WTC11 (cell line): Measurements from ENCODE around the gene P3H4. TPM values are rescaled to one million over a fixed set of nuclear protein-coding genes. Genes with fewer than 3 reads are reported as not detected.

Experiments
- ATAC-seq: fragments of 200-7000 bp; cut with Tn5 transposase; 2 replicates; pipeline ENCODE4 v1.10.0; 2021; ENCODE audit warnings: mild to moderate bottlenecking, moderate library complexity
- CTCF ChIA-PET: fragments of 300-600 bp; sonication (Branson Sonifier 250); formaldehyde crosslinking; loops from one replicate; lab custom pipeline; 2021; ENCODE audit warnings: antibody characterized with exemption; lab: Charles Lee
- POLR2A ChIA-PET: fragments of 350-600 bp; sonication (Branson Sonifier 250); formaldehyde crosslinking; loops from one replicate; lab custom pipeline; 2021; ENCODE audit warnings: antibody characterized with exemption; lab: Charles Lee
- DNase-seq: peaks from one replicate; pipeline ENCODE4 v3.0.0; 2021; ENCODE audit warnings: low spot score
- H3K27ac Mint-ChIP-seq: 2 replicates; pipeline ENCODE4 v1.8.0; 2021; ENCODE audit warnings: mixed read lengths
- H3K27me3 Mint-ChIP-seq: 2 replicates; pipeline ENCODE4 v1.8.0; 2021; ENCODE audit warnings: low read depth, mild to moderate bottlenecking, moderate library complexity, mixed read lengths
- H3K36me3 Mint-ChIP-seq: 2 replicates; pipeline ENCODE4 v1.8.0; 2021; ENCODE audit warnings: mixed read lengths
- H3K4me1 Mint-ChIP-seq: 2 replicates; pipeline ENCODE4 v1.8.0; 2022; ENCODE audit warnings: mixed read lengths
- H3K4me3 Mint-ChIP-seq: 2 replicates; pipeline ENCODE4 v1.8.0; 2021; ENCODE audit warnings: mild to moderate bottlenecking, moderate library complexity, mixed read lengths
- H3K9me3 Mint-ChIP-seq: 2 replicates; pipeline ENCODE4 v1.8.0; 2021; ENCODE audit warnings: mixed read lengths
- AFF4 ChIP-seq: sonication (generic); formaldehyde crosslinking; IDR thresholded peaks from 2 replicates; pipeline ENCODE4 v1.8.1; 2023; ENCODE audit warnings: mild to moderate bottlenecking, missing genetic modification reagents, borderline replicate concordance
- ATF6 ChIP-seq: sonication (generic); formaldehyde crosslinking; IDR thresholded peaks from 2 replicates; pipeline ENCODE4 v1.8.1; 2023; ENCODE audit warnings: mild to moderate bottlenecking, missing genetic modification reagents
- CREB1 ChIP-seq: sonication (generic); formaldehyde crosslinking; IDR thresholded peaks from 2 replicates; pipeline ENCODE4 v1.8.0; 2023; ENCODE audit warnings: mild to moderate bottlenecking, missing genetic modification reagents
- CREM ChIP-seq: sonication (generic); formaldehyde crosslinking; IDR thresholded peaks from 2 replicates; pipeline ENCODE4 v1.8.1; 2022; ENCODE audit warnings: mild to moderate bottlenecking, missing genetic modification reagents, moderate library complexity
- ESRRA ChIP-seq: sonication (generic); formaldehyde crosslinking; IDR thresholded peaks from 2 replicates; pipeline ENCODE4 v1.8.1; 2022; ENCODE audit warnings: mild to moderate bottlenecking, missing genetic modification reagents, borderline replicate concordance
- FOXP4 ChIP-seq: sonication (generic); formaldehyde crosslinking; IDR thresholded peaks from 2 replicates; pipeline ENCODE4 v1.8.0; 2022; ENCODE audit warnings: mild to moderate bottlenecking, missing genetic modification reagents
- NFYB ChIP-seq: sonication (generic); formaldehyde crosslinking; conservative IDR thresholded peaks from 2 replicates; pipeline ENCODE4 v1.8.0; 2022; ENCODE audit warnings: low read depth, missing genetic modification reagents
- NR1H2 ChIP-seq: sonication (generic); formaldehyde crosslinking; IDR thresholded peaks from 2 replicates; pipeline ENCODE4 v1.9.0; 2021; ENCODE audit warnings: mild to moderate bottlenecking, moderate library complexity, missing genetic modification reagents
- TCF7 ChIP-seq: sonication (generic); formaldehyde crosslinking; IDR thresholded peaks from 2 replicates; pipeline ENCODE4 v1.8.0; 2022; ENCODE audit warnings: mild to moderate bottlenecking, low read depth, missing genetic modification reagents, moderate library complexity
- ZBTB43 ChIP-seq: sonication (generic); formaldehyde crosslinking; IDR thresholded peaks from 2 replicates; pipeline ENCODE4 v1.8.1; 2023; ENCODE audit warnings: mild to moderate bottlenecking, missing genetic modification reagents
- ZNF138 ChIP-seq: sonication (generic); formaldehyde crosslinking; conservative IDR thresholded peaks from 2 replicates; pipeline ENCODE4 v1.8.1; 2022; ENCODE audit warnings: mild to moderate bottlenecking, moderate library complexity, missing genetic modification reagents
- ZNF219 ChIP-seq: sonication (generic); formaldehyde crosslinking; IDR thresholded peaks from 2 replicates; pipeline ENCODE4 v1.8.0; 2023; ENCODE audit warnings: missing genetic modification reagents, mild to moderate bottlenecking, borderline replicate concordance
- ZNF281 ChIP-seq: sonication (generic); formaldehyde crosslinking; IDR thresholded peaks from 2 replicates; pipeline ENCODE4 v1.8.0; 2023; ENCODE audit warnings: mild to moderate bottlenecking, missing genetic modification reagents
- ZNF425 ChIP-seq: fragments of 250-450 bp; sonication (Bioruptor Pico); conservative IDR thresholded peaks from 2 replicates; pipeline ENCODE4 v1.9.0; 2021; ENCODE audit warnings: mild to moderate bottlenecking
- ZNF671 ChIP-seq: fragments of 250-450 bp; sonication (Bioruptor Pico); IDR thresholded peaks from 2 replicates; pipeline ENCODE4 v1.8.0; 2021; ENCODE audit warnings: mild to moderate bottlenecking
- total RNA-seq: library from RNA; stranded (reverse); gene quantifications from 3 replicates; pipeline ENCODE4 v1.2.3, GENCODE V29; 2021

The P3H4 gene
- total RNA-seq, 1 experiment from 2014 or later, result 32.1 TPM

- Mint-ChIP-seq H3K36me3 (peaks cover 29% of the 10 kb centered on the region), H3K27me3 (no peaks in the 10 kb centered on the region; the same call in 1 of the 2 replicates), H3K4me1 (no peaks in the 10 kb centered on the region), H3K4me3 (no peak overlapping the region), H3K27ac (no peak overlapping the region), H3K9me3 (no peaks in the 10 kb centered on the region)
- no peak for DNase-seq
- ChIA-PET POLR2A (interaction anchor here (0.5 to 1.3 kb wide), 2 partner anchors 32 to 58 kb away, joined by 3 to 7 read pairs; partner anchors contain the start of gene JUP), CTCF (interaction anchor here (1.0 to 2.3 kb wide), 4 partner anchors 33 to 266 kb away, joined by 3 to 8 read pairs (median 6); partner anchors contain the start of genes JUP, NKIRAS2 and P3H4)
- no peak for TF ChIP-seq FOXP4 (CRISPR knock-in tag)
- TF ChIP-seq ZNF138, result no peak
- no peak for TF ChIP-seq CREM (CRISPR knock-in tag)
- no peak for TF ChIP-seq ATF6 (CRISPR knock-in tag)
- no peak for TF ChIP-seq TCF7
- no peak for TF ChIP-seq ZNF671 (CRISPR knock-in tag)
- TF ChIP-seq ZBTB43 (CRISPR knock-in tag), result no peak
- TF ChIP-seq ZNF425 (CRISPR knock-in tag), result no peak
- TF ChIP-seq AFF4, result no peak
- TF ChIP-seq ZNF219, result no peak
- no peak for TF ChIP-seq NFYB
- TF ChIP-seq ZNF281 (CRISPR knock-in tag), result no peak
- TF ChIP-seq ESRRA (CRISPR knock-in tag), result no peak
- no peak for TF ChIP-seq NR1H2 (CRISPR knock-in tag)
- TF ChIP-seq CREB1 (CRISPR knock-in tag), result no peak
- ATAC-seq, result no peak
Measured at GRCh38 chr17:41754066-41754465, 57.7 kb downstream of the P3H4 start.

Other genes with a start within 250 kb of the P3H4 start
- not detected in 3 replicates for gene KRT9, start 239.9 kb downstream of the P3H4 start, total RNA-seq
- gene KRT14, start 225.1 kb downstream of the P3H4 start, total RNA-seq, result not detected in 3 replicates
- not detected in 3 replicates for gene KRT16, start 199.2 kb downstream of the P3H4 start, total RNA-seq
- gene KRT17, start 187.4 kb downstream of the P3H4 start, total RNA-seq, result 0.53 to 1.5 TPM (median 0.92 TPM) in 3 replicates
- gene EIF1, start 123.1 kb downstream of the P3H4 start, total RNA-seq, result 466 to 481 TPM (median 475 TPM) in 3 replicates
- not detected in 3 replicates for gene GAST, start 99.6 kb downstream of the P3H4 start, total RNA-seq
- 4.4 to 5.0 TPM (median 4.4 TPM) in 3 replicates for gene HAP1, start 77.3 kb downstream of the P3H4 start, total RNA-seq
- gene JUP, start 25.2 kb downstream of the P3H4 start, total RNA-seq, result 93.5 to 103 TPM (median 100 TPM) in 3 replicates
- gene FKBP10, start 1.1 kb upstream of the P3H4 start, total RNA-seq, result 227 to 243 TPM (median 232 TPM) in 3 replicates
- gene NT5C3B, start 24.3 kb upstream of the P3H4 start, total RNA-seq, result 58.1 to 62.9 TPM (median 59.4 TPM) in 3 replicates
- 0.14 to 0.35 TPM (median 0.14 TPM) in 3 replicates for gene KLHL10, start 25.9 kb upstream of the P3H4 start, total RNA-seq
- 13.4 to 15.0 TPM (median 14.7 TPM) in 3 replicates for gene KLHL11, start 53.5 kb upstream of the P3H4 start, total RNA-seq
- gene ACLY, start 107.0 kb upstream of the P3H4 start, total RNA-seq, result 312 to 350 TPM (median 316 TPM) in 3 replicates
- gene ODAD4, start 118.7 kb upstream of the P3H4 start, total RNA-seq, result 1.2 to 2.1 TPM (median 1.9 TPM) in 3 replicates
- 52.5 to 54.2 TPM (median 53.9 TPM) in 3 replicates for gene CNP, start 154.8 kb upstream of the P3H4 start, total RNA-seq
- gene DNAJC7, start 205.5 kb upstream of the P3H4 start, total RNA-seq, result 111 to 140 TPM (median 114 TPM) in 3 replicates
- 31.9 to 37.3 TPM (median 36.1 TPM) in 3 replicates for gene NKIRAS2, start 208.1 kb upstream of the P3H4 start, total RNA-seq
- 1.9 to 2.8 TPM (median 2.5 TPM) in 3 replicates for gene C17orf113, start 238.7 kb upstream of the P3H4 start, total RNA-seq